HG03139 (cell line): ENCODE results near the gene NTM.
"Not testable (repeated sequence)": the region's sequence is repeated elsewhere in the genome, so short reads cannot be mapped to it uniquely, and the experiment has no call there.

Experiments used
- ATAC-seq: cut with Tn5 transposase; IDR thresholded peaks from one replicate; pipeline ENCODE4 v1.9.1; 2021; ENCODE audit not compliant: unreplicated experiment

Gene NTM

DNA sequence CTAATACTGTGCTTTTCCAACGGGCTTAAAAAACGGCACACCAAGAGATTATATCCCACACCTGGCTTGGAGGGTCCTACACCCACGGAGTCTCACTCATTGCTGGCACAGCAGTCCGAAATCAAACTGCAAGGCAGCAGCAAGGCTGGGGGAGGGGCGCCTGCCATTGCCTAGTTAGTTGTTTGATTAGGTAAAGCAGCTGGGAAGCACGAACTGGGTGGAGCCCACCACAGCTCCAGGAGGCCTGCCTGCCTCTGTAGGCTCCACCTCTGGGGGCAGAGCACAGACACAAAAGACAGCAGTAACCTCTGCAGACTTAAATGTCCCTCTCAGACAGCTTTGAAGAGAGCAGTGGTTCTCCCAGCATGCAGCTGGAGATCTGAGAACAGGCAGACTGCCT, 949.0 kb downstream of the NTM start:
- ATAC-seq = not testable (repeated sequence)

DNA sequence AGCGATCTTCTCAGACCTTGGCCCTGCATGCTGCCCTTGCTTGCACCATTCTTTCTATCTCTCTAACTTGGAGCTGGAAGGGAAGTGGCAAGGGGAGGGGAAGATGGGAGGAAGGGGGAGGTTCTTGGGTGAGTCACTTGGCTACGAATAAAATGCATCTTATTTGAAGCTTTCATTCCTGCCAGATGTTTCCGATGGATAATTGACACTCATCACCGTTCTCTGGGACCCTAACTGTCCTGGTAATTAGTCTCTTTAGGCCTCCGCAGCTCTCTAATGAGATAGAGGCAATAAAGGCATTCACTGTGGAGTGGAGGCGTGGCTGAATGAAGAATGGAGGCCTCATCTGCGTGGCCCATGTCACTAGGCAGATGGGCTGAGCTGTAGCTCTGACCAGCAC, 960.1 kb downstream of the NTM start:
- no peak for ATAC-seq

DNA sequence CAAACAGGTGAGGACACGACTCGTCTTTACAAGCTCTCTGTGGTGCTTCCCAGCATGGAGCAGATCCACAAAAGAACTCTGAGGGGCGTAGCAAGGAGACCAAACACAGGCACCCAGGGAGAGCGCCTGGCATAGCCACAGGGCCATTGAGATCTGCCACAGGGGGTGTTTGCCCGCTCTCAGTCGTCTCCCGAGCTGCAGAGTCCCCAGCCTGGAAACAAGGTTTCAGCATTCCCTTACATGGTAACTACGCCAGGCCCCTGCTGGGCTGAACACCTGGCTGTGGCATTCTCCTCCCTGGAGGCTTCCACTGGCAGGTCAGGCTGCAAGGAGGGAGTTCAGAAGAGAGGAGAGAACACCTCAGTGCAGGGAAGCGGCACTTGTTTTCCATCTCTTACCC, 962.1 kb downstream of the NTM start:
- no peak for ATAC-seq

DNA sequence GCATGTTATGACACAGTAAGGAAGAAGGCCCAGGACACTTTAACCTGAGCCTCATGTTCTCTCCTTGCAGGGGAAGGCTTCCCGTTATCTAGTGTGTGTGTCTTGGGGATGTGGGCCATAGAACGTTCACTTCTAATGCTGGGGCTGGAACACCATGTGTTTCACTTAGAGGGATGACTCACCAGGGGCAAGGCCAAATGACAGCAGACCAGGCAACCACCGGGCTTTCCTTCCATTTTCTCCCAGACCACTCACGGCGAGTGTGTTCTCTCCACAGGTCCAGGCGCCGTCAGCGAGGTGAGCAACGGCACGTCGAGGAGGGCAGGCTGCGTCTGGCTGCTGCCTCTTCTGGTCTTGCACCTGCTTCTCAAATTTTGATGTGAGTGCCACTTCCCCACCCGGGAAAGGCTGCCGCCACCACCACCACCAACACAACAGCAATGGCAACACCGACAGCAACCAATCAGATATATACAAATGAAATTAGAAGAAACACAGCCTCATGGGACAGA, 964.4 kb downstream of the NTM start:
- ATAC-seq = no peak

DNA sequence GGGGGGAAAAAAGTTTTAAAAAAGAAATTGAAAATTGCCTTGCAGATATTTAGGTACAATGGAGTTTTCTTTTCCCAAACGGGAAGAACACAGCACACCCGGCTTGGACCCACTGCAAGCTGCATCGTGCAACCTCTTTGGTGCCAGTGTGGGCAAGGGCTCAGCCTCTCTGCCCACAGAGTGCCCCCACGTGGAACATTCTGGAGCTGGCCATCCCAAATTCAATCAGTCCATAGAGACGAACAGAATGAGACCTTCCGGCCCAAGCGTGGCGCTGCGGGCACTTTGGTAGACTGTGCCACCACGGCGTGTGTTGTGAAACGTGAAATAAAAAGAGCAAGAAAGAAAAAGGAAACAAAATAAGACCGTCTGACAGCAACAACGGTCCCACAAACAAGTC, 964.9 kb downstream of the NTM start:
- no peak for ATAC-seq

DNA sequence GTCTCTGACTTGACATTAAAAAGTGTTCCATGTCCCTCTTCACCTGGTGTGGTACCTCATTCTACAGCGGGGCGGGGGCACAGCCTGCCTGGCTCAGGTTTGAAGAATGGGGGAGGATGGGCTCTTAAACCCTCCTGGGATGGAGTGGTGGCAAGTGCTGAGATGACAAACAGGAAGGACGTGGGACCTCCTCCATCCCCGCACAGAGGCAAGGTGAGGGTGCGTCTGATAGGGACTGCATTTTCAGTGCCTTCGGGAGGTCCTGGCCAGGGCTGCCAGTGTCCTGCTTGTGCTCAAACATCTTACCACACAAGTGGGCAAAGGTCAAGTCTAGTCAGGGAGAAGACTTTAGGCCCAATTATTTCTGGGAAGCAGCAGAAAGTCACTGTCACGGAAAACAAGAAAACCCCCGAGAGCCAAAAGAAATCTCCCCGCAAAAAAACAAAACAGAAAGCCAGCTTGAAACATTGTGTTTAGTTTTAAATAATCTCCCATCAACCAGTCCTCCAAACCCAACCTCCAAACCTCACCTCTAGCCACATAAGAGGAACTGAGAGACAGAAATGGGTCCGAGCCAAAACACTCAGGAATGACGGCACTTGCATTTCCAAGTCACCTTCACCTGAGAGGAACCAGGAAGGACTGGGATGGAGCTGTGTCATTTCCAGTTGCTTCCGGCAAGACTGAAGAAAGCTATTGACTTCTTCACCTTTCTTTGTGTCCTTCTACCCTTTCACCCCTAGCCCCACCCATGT, 966.5 kb downstream of the NTM start:
- ATAC-seq = no peak

DNA sequence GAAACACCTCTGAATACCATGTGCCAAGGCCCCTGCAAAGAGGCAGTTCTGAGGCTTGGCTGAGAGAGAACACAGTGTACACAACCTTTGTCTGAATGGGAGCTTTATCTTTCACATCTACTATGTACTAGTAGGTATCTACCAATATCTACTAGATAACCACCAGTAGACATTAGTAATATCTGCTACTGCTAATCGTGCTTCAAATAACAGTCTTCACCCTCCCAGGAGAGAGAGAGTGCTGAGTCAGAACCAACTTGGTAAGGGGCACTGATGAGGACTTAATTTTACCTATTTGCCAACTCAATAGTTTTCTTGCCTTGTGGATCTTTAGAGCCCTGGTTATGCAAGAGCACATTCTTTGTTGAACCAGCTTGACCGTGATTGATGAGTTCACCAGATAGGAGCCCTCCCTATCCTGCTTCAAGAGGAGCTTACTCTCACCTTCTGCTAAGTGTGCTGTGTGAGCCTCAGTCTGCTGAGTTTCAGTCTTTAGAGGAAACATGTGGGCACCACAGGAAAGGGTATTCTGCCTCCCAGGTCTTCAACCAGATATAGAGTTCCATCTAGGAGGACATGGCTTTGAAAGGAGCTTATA, 967.5 kb downstream of the NTM start:
- no peak for ATAC-seq

DNA sequence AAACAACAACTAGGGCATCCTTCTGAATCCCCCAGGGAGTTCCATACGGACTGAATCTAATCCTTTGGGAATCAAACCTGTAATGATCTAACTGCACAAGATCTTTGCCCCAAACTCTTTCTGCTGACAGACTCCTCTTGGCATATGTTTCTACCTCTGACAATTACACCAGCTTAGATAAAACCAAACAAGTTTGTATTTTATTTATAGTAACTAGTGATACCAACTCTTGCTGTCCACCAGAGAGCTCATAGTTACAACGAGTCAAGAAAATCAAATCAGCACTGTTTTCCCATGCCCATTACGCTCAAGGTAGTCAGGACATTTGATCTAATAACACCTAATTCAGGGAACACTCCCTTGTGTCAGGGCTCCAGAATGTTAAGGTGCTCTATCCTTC, 972.0 kb downstream of the NTM start:
- no peak for ATAC-seq

DNA sequence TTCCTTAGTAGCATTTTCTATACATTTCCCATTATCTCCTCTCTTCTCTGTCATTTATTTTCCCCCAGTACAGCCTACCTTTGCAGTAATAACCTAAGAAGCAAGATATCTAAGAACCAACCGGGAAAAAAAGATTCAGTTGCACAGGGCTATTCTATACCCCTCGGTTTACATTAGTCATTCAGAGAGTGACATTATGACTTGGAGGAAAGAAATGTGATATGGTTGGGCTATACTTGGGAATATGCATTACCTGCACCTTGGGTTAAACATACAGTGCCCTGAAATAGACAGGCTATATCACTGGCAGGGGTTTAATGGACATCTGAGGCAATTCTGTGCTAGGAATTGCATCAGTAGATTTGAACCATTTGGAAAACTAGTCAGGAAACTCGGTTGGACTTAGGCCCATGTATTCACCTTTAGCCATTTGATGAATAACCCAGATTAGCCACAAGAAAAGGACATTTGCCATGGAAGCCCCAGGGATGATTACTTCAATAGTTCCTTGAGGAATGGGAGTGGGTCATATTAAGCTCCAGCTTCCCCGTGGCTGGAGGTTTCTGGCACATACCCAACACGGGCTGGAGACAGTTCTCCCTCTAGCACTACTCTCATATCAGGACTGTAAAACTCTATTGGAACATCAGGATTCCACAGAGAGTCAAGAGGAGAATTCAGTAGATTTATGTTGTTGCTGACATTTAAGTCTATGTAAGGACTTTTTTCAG, 973.2 kb downstream of the NTM start:
- no peak for ATAC-seq

DNA sequence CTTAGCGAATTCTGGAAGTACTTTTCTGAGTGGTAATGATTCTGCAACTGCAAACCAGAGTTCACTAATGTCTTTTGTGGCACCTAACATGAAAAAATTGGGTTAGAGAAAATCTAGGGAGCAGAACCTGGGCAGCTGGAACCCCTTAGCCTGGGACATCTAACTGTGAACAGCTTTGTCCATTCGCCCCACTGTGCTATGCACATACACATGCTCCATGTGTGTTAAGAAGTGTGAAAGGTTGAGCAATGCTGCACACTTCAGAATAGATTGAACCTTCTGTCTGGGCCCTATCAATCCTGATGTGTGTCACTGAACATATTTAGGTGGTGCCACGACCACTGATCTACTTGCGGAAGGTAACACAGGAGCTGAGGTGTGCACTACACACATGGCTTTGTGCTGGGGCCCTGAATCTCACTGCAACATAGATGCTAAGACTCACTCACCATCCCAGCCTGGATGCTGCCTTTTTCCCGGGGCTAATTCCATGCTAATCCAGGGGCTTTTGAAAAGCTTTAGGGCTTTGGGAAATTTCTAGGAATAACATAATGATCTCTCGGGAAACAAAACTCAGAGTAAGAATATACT, 976.2 kb downstream of the NTM start:
- ATAC-seq = no peak

DNA sequence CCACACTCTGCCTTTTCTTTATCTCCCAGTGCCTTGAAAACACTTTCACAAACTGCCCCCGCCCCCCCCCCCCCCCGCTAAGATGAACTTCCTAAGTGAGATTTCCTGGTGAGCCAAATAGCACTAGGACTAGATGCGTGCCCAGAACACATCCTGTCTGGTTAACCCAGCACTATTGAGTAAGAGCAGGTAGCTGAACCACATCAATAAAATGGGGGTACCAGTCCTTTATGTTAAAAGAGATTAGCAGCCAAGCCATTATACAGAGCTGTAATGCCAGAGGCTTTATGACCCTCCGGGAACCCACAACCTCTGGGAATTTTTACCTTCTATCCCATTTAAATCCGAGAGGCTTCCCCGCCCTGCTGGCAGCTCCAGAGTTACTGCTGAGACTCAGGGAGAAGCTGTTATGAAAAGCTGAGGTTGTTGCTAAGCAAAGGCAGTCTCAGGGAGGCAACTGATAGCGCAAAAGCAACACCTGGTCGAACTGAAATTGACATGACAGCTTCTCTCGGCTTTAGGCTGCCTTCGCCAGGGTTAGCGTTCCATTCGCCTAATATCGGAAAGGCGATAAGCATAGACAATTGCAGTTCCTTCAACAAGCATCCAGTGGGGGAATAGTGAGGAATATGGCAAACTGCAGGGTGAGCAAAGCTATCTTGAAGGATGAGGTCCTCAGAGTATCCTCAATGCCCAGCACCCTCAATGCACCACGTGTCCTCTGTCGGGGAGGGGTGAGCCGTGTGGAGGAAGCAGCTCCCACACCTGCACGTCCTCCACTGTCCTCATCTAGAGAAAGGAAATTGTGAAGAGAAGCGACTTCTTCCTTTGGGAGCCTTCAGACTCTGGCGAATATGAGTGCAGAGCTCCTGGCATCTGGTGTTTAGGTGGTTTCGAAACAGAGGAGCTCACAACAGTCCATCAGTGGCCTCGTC, 977.0 kb downstream of the NTM start:
- ATAC-seq = no peak

DNA sequence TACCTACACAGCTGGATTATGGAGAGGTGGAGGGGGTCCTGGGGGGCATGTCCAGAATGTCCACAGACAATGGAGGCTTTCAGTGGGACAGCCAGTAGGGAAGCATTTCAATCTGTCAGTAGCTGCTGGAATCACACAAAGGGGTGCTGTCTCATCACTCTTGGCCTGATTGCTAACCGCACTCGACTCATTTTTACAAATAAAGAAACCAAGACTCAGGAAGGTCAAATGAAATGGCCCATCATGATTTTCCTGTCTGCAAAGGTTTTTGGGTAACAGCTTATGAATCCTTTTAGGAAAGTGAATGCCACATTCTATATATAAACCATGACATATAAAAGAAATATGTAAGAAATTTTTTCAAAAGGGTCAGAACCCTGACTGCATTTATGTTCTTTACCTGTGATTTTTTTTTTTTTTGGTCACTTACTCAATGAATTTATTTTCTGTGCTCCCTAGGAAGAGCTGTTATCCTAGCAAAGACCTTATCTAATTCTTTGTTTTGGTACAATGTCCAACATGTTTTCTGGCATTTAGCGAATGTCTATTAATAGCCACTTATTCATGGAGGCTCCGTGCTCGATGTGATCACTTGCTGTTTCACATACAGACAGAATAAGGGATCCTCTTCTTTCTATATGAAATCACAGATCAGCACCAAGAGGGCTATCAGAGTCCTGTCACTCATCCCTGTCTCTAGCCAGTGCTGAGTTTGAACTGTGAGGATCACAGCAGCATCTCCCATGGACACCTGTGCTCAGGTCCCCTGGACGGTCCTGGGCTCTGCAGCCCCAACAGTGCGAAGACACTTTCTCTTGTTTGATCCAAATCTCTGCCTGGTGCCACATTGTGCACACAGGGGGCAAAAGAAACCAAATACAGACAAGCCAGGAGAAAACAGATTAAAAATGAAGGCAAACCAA, 979.7 kb downstream of the NTM start:
- no peak for ATAC-seq

DNA sequence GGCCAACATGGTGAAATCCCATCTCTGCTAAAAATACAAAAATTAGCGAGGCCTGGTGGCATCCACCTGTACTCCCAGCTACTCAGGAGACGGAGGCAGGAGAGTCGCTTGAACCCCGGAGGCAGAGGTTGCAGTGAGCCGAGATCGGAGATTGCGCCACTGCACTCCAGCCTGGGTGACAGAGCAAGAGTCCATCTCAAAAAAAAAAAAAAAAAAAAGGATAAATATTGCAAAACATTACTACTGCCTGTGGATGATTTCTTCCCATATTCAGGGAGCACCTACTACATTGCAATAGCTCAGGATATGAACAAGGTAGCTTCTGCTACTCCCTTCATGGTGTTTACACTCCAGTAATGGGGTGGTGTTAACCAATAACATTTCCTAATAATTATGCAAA, 980.6 kb downstream of the NTM start:
- ATAC-seq = no peak

DNA sequence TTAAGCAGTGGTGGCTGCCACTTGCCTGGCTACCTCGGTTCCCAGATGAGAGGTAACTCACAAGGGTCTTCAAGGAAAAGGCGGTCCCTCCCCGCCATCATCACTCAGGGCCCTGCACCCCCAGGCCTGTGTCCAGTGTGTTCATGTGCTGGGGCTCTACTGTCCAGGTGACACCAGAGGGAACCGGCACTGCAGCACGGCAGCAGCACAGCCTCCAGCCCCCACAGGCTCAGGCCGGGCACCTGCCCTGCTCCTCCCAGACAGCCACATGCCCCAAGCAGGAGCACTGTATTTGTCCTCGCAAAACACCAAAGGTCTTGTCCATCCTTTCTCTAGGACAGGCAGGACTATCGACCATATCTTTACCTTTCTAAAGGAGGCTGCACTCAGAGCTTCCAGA, 982.1 kb downstream of the NTM start:
- ATAC-seq = no peak

DNA sequence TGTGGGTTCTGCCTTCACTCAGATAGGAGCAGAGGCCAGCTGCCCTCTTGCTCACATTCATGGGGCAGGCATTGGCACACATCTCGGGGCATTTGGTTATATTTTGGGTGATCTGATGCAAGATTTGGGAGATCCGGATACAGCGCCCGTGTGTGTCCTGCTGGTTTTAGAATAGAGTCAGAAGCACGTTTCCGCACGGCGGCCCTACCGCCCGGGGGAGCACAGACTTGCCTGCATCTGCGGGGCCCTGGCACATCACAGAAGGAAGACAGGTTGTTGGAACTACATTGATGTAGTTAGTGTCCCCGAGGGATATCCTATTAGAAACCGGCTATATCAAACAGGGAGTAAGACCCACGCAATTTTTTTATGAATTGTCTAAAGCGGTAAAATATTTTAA, 982.8 kb downstream of the NTM start:
- ATAC-seq = no peak

DNA sequence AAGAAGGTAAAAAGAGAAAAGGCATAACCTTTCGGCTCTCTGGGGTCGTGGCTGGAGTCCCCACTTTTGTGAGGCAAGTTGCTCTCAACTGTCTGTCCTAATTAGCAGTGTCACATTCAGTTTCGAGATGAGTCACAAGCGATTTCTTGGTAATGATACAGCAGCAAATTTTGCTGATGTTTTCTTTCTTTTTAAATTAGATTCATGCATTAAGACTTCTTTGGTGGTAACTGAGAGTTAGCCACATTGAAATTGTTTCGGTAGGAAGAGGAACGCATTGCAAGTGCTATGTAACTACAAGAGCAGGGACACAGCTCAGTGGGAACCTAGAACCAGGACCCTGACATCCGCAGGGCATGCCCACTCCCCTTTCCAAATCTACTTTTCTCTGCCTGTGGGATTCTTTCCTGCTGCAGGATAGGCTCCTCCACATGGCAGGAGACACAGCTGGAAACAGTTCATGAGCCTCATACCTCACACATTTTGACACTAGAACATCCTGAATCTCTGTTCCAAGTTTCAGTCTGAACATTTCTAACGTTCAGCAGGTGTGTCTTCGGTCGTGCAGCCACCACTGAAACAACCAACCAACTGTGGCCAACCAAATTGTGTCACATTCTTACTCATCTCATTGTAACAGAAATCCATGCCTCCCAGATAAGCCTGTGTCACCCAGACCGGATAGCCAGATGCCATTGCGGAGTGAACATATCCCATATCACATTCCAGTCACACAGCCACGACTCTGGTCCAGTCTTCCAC, 987.6 kb downstream of the NTM start:
- peak; percentile 46 for ATAC-seq

DNA sequence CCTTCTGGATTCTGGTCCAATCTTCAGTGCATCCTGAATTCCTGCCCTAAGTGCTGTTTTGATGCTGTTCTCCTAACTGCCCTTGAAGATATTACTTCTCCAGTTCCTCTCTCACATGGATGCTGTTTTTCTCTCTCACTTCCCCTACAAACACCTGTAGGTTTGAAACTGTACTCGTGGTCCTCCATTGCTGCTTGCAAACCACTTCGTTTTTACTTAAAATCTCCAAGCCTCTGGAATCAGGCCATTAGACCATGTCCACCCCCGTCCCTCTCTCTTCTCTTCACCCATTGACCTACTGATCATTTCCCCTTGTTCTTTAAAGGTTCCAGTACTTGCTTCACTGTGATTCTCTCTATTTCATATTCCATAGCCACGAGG, 988.1 kb downstream of the NTM start:
- peak; percentile 16 for ATAC-seq

DNA sequence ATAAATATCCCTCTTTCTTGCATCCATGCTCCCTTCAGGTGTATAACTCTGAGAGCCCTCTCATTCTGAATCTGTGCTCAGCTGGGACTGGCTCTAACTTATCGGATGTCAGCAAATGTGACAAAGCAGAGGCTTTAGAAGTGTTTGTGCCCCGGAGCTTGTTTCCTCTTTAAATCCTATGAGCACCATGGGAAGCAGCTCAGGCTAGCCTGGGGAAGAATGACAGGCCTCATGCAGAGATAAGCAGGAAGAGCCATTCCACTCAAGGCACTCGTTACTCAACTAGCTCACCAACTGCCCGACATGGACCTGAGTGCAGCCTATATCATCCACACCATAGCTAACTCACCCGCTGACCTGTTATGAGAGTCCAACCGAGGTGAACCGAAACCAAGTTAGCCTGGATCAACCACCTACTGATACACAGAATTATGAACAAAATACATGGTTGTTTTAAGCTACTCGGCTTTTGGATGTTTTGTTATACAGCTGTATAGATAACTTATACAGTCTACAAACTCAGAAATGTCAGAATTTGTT, 990.7 kb downstream of the NTM start:
- ATAC-seq = no peak

DNA sequence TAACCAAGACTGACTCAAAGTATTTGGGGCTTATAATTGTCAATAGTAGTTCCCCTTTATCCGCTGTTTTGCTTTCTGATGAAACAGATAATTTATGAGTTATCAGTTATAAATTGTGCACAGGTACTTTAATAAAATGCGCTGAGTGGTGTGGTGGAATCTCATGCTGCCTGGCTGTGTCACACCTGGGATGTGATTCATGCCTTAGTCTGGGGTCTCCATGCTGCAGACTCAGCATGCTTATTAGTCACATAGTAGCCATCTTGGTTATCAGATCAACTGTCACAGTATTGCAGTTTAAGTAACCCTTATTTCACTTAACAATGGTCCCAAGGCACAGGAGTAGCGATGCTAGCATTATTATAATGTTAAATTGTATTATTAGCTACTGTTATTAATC, 995.2 kb downstream of the NTM start:
- no peak for ATAC-seq
